Measurements from ENCODE around the gene SUPT20H.

The SUPT20H gene

DNA sequence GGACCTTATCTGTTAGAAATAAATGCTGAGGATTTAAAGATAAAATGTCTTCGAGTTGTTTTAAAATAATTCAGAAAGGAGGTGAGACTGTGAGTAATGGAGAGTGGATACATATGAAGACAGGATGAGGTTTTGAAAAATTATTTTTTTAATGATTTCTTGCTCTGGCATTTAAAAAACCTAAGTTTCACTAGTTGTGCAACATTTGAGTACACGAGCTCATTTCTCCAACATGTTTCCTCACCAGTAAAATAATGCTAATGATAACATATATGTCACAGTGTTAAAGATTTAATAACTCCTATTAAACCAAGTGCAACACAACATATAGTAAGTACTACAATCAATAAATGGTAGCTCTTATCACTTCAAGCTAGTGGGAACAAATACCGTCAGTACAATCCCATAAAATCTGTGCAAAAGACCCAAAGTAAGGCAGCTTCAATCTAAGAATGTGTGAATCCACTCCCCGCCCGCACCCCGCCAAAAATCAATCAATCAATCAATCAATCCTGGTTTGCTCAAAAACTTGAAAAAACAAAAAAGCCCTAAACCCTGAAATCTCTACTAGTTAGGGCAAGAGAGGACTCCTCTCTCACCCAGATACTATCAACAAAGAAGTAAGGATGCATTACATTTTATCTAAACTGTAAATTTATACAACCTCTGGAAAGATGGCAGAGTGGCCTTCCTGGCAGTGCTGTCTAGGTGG, 61.6 kb downstream of the SUPT20H start:
- H3K27ac ChIP-seq (ENCODE audit: low read length) = no peak overlapping the region

DNA sequence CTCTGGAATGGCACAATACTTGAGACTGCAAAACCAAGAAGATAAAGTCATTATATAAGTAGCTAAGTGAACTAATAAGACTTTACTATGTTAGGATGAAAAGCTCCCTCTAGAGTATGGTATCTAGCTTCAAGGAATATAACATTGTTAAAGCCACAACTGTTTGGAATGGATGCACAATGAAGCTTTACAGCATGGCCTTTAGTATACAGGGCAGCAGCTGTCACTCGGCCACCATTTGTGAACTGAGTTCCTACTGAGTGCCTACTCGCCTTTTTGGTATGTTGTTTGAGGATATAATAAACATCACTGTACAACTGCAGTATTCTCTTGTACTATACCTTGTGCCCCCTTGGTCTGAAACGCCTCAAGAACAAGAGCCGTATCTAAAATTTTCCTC, 67.1 kb downstream of the SUPT20H start:
- H3K27ac ChIP-seq (ENCODE audit: low read length) = no peak overlapping the region
- H3K27me3 ChIP-seq (replicated peaks; ENCODE audit: insufficient read depth, low read length) = no peaks in the 10 kb centered on the region
- H2AFZ ChIP-seq (ENCODE audit: low read length) = no peak overlapping the region
- TF ChIP-seq EZH2phosphoT487 (IDR thresholded peaks at IDR 0.05; ENCODE audit: low read length) (no peak), EZH2 (optimal IDR thresholded peaks at IDR 0.05; ENCODE audit: low read depth, low read length) (no peak)
- TF ChIP-seq, protein P1, sequence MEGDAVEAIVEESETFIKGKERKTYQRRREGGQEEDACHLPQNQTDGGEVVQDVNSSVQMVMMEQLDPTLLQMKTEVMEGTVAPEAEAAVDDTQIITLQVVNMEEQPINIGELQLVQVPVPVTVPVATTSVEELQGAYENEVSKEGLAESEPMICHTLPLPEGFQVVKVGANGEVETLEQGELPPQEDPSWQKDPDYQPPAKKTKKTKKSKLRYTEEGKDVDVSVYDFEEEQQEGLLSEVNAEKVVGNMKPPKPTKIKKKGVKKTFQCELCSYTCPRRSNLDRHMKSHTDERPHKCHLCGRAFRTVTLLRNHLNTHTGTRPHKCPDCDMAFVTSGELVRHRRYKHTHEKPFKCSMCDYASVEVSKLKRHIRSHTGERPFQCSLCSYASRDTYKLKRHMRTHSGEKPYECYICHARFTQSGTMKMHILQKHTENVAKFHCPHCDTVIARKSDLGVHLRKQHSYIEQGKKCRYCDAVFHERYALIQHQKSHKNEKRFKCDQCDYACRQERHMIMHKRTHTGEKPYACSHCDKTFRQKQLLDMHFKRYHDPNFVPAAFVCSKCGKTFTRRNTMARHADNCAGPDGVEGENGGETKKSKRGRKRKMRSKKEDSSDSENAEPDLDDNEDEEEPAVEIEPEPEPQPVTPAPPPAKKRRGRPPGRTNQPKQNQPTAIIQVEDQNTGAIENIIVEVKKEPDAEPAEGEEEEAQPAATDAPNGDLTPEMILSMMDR (IDR thresholded peaks at IDR 0.05; ENCODE audit: low read length) = no peak
- H3K36me3 ChIP-seq (replicated peaks; ENCODE audit: insufficient read depth, low read length) = no peaks in the 10 kb centered on the region; the same call in 1 of the 2 replicates
- peaks cover 24% of the 10 kb centered on the region for H3K79me2 ChIP-seq (ENCODE audit: low read length)
- no peaks in the 10 kb centered on the region for H4K20me1 ChIP-seq (ENCODE audit: insufficient read depth, low read length)
- H3K4me3 ChIP-seq (ENCODE audit: low read length) = no peak overlapping the region
- H3F3A ChIP-seq (ENCODE audit: insufficient read depth, low read length) = no peaks in the 10 kb centered on the region
- H3K9me2 ChIP-seq (replicated peaks; ENCODE audit: insufficient read depth, low read length) = no peaks in the 10 kb centered on the region
- H3K4me1 ChIP-seq (ENCODE audit: low read length) = no peaks in the 10 kb centered on the region
- no peak for DNase-seq
- no peaks in the 10 kb centered on the region for H3K9me3 ChIP-seq (replicated peaks; ENCODE audit: insufficient read depth, low read length)
- H3K4me2 ChIP-seq (ENCODE audit: low read depth, low read length) = no peak overlapping the region
- H3K9ac ChIP-seq (ENCODE audit: low read length) = no peak overlapping the region

More for the DNA sequence above, 61.6 kb downstream of the SUPT20H start:
- TF ChIP-seq EZH2 (optimal IDR thresholded peaks at IDR 0.05; ENCODE audit: low read depth, low read length) = no peak
- TF ChIP-seq EZH2phosphoT487 (IDR thresholded peaks at IDR 0.05; ENCODE audit: low read length) = no peak
- TF ChIP-seq, protein P1 (IDR thresholded peaks at IDR 0.05; ENCODE audit: low read length) = no peak
- Histone ChIP-seq H4K20me1 (ENCODE audit: insufficient read depth, low read length) (no peaks in the 10 kb centered on the region), H3K4me3 (ENCODE audit: low read length) (peak overlapping the region; percentile 90), H3F3A (ENCODE audit: insufficient read depth, low read length) (no peaks in the 10 kb centered on the region), H3K4me2 (ENCODE audit: low read depth, low read length) (peak overlapping the region; percentile 73), H3K79me2 (ENCODE audit: low read length) (peaks cover 58% of the 10 kb centered on the region), H2AFZ (ENCODE audit: low read length) (no peak overlapping the region), H3K9me2 (replicated peaks; ENCODE audit: insufficient read depth, low read length) (no peaks in the 10 kb centered on the region), H3K4me1 (ENCODE audit: low read length) (no peaks in the 10 kb centered on the region), H3K9me3 (replicated peaks; ENCODE audit: insufficient read depth, low read length) (no peaks in the 10 kb centered on the region), H3K36me3 (replicated peaks; ENCODE audit: insufficient read depth, low read length) (no peaks in the 10 kb centered on the region), H3K27me3 (replicated peaks; ENCODE audit: insufficient read depth, low read length) (no peaks in the 10 kb centered on the region), H3K9ac (ENCODE audit: low read length) (peak overlapping the region; percentile 94)
- no peak for DNase-seq

DNA sequence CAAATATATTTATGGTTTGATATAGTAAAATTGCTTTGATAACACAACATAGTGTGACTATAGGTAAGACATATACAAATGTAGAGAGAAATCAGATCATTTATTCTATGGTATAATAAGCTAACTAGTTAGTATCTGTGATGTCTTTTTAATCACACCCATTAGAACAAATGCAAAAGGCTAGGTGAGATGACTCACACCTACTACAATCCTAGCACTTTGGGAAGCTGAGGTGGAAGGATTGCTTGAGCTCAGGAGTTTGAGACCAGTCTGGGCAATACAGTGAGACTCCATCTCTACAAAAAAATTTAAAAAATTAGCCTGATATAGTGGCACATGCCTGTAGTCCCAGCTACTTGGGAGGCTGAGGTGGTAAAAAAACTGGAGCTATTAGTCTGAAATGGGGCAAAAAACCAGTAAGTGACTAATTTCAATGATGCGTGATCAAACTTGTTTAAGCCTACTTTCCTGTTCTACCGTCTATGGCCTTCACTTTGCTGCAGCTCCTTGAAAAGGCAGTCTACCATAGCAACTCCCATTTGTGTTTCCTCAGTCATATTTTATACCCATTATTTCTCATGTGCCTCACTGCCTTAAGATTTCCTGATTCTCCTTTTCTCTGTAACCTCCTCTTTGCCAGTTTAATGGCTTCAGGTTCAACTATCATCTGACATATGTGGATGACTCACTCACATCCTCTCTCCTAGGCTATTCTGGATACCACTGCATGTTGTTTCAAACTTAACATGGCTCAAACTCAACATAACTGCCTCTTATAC, 72.8 kb downstream of the SUPT20H start:
- Histone ChIP-seq H3K9me3 (replicated peaks; ENCODE audit: insufficient read depth, low read length) (no peaks in the 10 kb centered on the region), H3K9ac (ENCODE audit: low read length) (no peak overlapping the region), H3K79me2 (ENCODE audit: low read length) (no peaks in the 10 kb centered on the region), H2AFZ (ENCODE audit: low read length) (no peak overlapping the region), H3K9me2 (replicated peaks; ENCODE audit: insufficient read depth, low read length) (no peaks in the 10 kb centered on the region), H3K4me2 (ENCODE audit: low read depth, low read length) (no peak overlapping the region), H3K36me3 (replicated peaks; ENCODE audit: insufficient read depth, low read length) (no peaks in the 10 kb centered on the region; the same call in 1 of the 2 replicates), H4K20me1 (ENCODE audit: insufficient read depth, low read length) (no peaks in the 10 kb centered on the region), H3K27ac (ENCODE audit: low read length) (no peak overlapping the region), H3K4me1 (ENCODE audit: low read length) (no peaks in the 10 kb centered on the region), H3K27me3 (replicated peaks; ENCODE audit: insufficient read depth, low read length) (no peaks in the 10 kb centered on the region), H3K4me3 (ENCODE audit: low read length) (no peak overlapping the region), H3F3A (ENCODE audit: insufficient read depth, low read length) (no peaks in the 10 kb centered on the region)
- TF ChIP-seq, protein P1 (IDR thresholded peaks at IDR 0.05; ENCODE audit: low read length) = no peak
- TF ChIP-seq EZH2phosphoT487 (IDR thresholded peaks at IDR 0.05; ENCODE audit: low read length) = no peak
- TF ChIP-seq EZH2 (optimal IDR thresholded peaks at IDR 0.05; ENCODE audit: low read depth, low read length) = no peak
- no peak for DNase-seq

Measured in MM.1S (cell line).